Dedifferentiated amniotic fluid mesenchymal stem cell (primary cell): Measurements from ENCODE around the gene ZNF366.
A peak's percentile ranks its signal among the peaks of the same experiment; 100 is the strongest.

ENCODE experiments used
- DNase-seq: peaks from one replicate; pipeline ENCODE4 v3.0.0-alpha.2; 2016; ENCODE audit errors: extremely low spot score

The ZNF366 gene

GRCh38 chr5:72465601-72466563 is 41.3 kb downstream of the ZNF366 start:
- no peak for DNase-seq

- DNase-seq = no peak
Observed at GRCh38 chr5:72465066-72465465, 42.1 kb downstream of the ZNF366 start.

DNA sequence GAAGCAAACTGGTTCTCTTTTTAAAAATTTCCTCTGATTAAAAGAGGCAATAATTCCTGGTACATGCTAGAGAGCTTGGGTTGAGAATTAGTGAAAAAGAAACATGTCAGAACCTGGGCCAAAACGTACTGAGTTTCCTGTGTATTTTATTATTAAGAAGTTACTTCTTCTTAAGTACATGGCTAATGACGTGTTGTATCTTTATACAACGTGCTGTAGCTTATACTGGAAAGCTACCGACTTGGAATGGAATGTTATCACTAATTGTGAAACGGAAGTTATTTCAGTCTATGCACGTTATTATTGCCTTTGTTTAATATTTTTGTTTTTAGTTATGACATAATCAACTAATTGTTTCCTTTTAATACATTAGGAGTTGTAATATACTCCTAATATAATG is 43.1 kb downstream of the ZNF366 start:
- DNase-seq = no peak

- no peak for DNase-seq
Observed at GRCh38 chr5:72463449-72464052, 43.7 kb downstream of the ZNF366 start.

- no peak for DNase-seq
Observed at GRCh38 chr5:72460413-72460812, 46.8 kb downstream of the ZNF366 start.

GRCh38 chr5:72459913-72460312 is 47.3 kb downstream of the ZNF366 start:
- no peak for DNase-seq

GRCh38 chr5:72459089-72459661 is 48.0 kb downstream of the ZNF366 start:
- DNase-seq = no peak

GRCh38 chr5:72458407-72458806 is 48.8 kb downstream of the ZNF366 start:
- DNase-seq = no peak

GRCh38 chr5:72457491-72457890 is 49.7 kb downstream of the ZNF366 start:
- DNase-seq = no peak

DNA sequence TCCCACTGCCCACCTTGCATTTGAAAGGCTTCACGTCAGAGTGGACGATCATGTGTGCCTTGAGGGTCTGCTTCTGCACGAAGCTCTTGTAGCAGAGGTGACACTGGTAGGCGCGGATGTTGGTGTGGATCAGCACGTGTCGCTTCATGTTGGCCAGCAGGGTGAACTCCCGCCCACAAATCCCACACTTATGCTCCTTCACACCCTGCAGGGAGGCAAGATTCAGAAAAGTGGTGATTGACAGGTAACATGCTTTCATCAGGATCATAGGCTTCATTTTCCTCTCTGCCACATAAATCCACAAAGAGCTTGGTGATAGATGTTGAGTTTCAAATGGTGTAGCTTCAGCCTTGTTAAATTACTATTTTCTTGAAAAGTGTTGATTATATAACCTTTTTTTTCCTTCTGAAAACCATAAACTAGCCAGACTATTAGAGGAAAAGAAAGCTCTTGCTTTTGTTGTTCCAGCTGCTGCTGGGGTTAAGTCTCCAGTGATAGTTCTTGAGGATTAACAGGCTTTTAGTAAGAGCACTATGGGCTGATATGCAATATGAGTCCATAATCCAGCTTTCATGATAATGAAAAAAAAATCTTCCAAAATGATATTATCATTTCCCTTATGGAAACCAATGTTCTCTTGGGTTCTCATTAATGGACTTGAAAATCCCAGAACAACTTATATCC is 50.7 kb downstream of the ZNF366 start:
- DNase-seq = no peak

DNA sequence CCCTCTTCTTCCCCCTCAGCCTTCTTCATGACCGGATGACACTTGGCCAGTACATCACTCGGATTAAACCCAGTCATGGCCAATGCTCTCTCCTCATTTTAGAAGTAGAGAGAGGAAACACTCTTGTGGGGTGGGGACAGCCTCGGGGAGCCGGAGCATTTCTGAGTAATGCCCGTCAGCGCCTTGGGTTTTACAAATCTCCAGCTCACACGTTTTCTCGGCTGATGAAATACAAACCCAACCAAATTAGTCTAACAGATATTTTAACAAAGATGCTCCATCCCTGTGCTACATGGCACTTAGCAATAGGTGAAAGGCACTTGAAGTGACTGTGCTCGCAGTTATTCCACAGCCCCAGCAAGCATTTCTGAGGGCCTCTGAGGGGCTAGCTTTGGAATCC is 51.7 kb downstream of the ZNF366 start:
- no peak for DNase-seq

- no peak for DNase-seq
Observed at GRCh38 chr5:72454996-72455395, 52.2 kb downstream of the ZNF366 start.

GRCh38 chr5:72453246-72453775 is 53.9 kb downstream of the ZNF366 start:
- no peak for DNase-seq

- DNase-seq = peak; percentile 73
Observed at GRCh38 chr5:72452515-72453245, 54.5 kb downstream of the ZNF366 start.

- peak; percentile 81 for DNase-seq
Observed at GRCh38 chr5:72451741-72452505, 55.3 kb downstream of the ZNF366 start.

DNA sequence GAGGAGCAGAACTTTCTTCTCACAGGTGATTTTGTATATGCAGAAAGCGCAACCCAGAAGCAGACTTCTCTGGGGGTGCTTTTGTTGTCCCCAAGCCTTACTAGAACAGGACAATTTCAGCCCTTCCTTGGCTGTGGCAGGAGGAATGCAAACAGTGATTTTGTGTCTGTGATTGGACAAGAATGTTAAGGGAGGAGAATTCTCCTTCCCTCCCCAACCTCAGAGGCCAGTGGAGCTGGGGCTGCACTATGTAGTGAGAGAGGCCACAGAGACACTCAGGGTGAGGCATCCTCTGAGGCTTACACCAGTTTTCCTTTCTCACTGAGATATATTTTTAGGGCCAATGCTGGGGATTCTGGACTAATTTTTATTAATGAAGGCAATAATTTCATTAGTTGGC is 58.8 kb downstream of the ZNF366 start:
- DNase-seq = no peak

DNA sequence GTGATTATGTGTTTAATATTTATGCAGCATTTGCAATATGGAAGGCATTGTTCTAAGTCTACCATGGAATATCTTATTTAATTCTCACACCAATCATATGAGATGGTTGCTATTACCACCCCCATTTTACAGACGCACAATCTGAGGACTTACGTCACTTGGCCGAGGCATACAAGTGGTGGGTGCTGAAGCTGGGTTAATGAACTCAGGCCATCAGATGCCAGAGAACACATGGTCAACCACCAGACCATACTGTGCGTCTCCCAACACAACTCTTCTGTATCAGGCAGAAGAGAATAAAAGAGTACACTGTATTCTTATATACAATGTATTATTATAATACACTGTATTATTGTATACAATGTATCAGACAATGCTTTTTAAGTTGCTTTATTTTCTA is 59.5 kb downstream of the ZNF366 start:
- DNase-seq = no peak

GRCh38 chr5:72445969-72446368 is 61.2 kb downstream of the ZNF366 start:
- DNase-seq = no peak

GRCh38 chr5:72443883-72444282 is 63.3 kb downstream of the ZNF366 start:
- DNase-seq = no peak

- peak; percentile 82 for DNase-seq
Observed at GRCh38 chr5:72441862-72442540, 65.2 kb downstream of the ZNF366 start.
